GM19468 (cell line): ENCODE results near the gene SCN3A.
A peak's percentile ranks its signal among the peaks of the same experiment; 100 is the strongest.

ENCODE experiments used
- ATAC-seq: cut with Tn5 transposase; IDR thresholded peaks from one replicate; pipeline ENCODE4 v1.9.1; 2021; ENCODE audit warnings: mild to moderate bottlenecking, moderate library complexity, moderate number of reproducible peaks; ENCODE audit not compliant: unreplicated experiment; ENCODE audit errors: extremely low read depth

The SCN3A gene

GRCh38 chr2:165192729-165193128 is 11.1 kb downstream of the SCN3A start:
- ATAC-seq = peak; percentile 4

- no peak for ATAC-seq
Observed at GRCh38 chr2:165191096-165191728, 12.6 kb downstream of the SCN3A start.

- ATAC-seq = no peak
Observed at GRCh38 chr2:165185633-165186032, 18.2 kb downstream of the SCN3A start.

- ATAC-seq = no peak
Observed at GRCh38 chr2:165182029-165182428, 21.8 kb downstream of the SCN3A start.

GRCh38 chr2:165176780-165177179 is 27.1 kb downstream of the SCN3A start:
- no peak for ATAC-seq

GRCh38 chr2:165173215-165173614 is 30.6 kb downstream of the SCN3A start:
- ATAC-seq = no peak

- no peak for ATAC-seq
Observed at GRCh38 chr2:165164201-165164600, 39.6 kb downstream of the SCN3A start.

- no peak for ATAC-seq
Observed at GRCh38 chr2:165163761-165164160, 40.1 kb downstream of the SCN3A start.

- ATAC-seq = no peak
Observed at GRCh38 chr2:165162466-165162865, 41.4 kb downstream of the SCN3A start.

- ATAC-seq = no peak
Observed at GRCh38 chr2:165161510-165161909, 42.3 kb downstream of the SCN3A start.

GRCh38 chr2:165157160-165157559 is 46.7 kb downstream of the SCN3A start:
- no peak for ATAC-seq

- ATAC-seq = no peak
Observed at GRCh38 chr2:165155152-165155551, 48.7 kb downstream of the SCN3A start.

GRCh38 chr2:165149439-165149838 is 54.4 kb downstream of the SCN3A start:
- ATAC-seq = peak; percentile 73

- ATAC-seq = no peak
Observed at GRCh38 chr2:165147186-165148045, 56.4 kb downstream of the SCN3A start.

GRCh38 chr2:165144315-165144714 is 59.5 kb downstream of the SCN3A start:
- no peak for ATAC-seq

GRCh38 chr2:165141601-165142354 is 62.1 kb downstream of the SCN3A start:
- ATAC-seq = no peak

GRCh38 chr2:165126244-165126643 is 77.6 kb downstream of the SCN3A start:
- ATAC-seq = no peak

- no peak for ATAC-seq
Observed at GRCh38 chr2:165122521-165122920, 81.3 kb downstream of the SCN3A start.

- ATAC-seq = no peak
Observed at GRCh38 chr2:165120740-165121467, 82.9 kb downstream of the SCN3A start.

- ATAC-seq = no peak
Observed at GRCh38 chr2:165115258-165115657, 88.6 kb downstream of the SCN3A start.
